ENCODE measurements around the gene SH3TC2.
"Not testable (repeated sequence)": the region's sequence is repeated elsewhere in the genome, so short reads cannot be mapped to it uniquely, and the experiment has no call there.

SH3TC2 gene

GRCh38 chr5:149063017-149063687 lies at the start of gene SH3TC2:
Gene SH3TC2, minus strand, starts transcription at chr5:149063062. Its CDS starts 40 bp downstream, at chr5:149063022.
- DNase-seq = peak; percentile 27

DNA sequence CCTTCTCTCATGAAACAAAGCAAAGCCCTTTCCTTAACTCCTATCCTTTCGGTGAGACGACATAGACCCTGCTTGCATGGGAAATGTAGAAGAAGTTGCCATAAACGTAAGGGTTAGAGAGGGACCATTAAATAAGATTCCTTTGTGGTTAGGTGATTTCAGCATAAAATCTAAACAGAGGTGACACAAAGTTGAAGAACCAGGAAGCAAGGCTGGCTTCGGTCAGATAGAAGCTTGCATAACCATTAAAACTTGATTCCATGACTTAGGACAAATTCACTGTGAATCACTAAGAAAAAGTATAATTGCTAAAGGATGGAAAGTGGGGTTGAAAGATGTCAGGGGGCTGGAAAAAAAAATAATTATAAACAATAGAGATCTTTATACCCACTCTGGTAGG lies 47.5 kb upstream of the SH3TC2 start:
- DNase-seq = no peak

DNA sequence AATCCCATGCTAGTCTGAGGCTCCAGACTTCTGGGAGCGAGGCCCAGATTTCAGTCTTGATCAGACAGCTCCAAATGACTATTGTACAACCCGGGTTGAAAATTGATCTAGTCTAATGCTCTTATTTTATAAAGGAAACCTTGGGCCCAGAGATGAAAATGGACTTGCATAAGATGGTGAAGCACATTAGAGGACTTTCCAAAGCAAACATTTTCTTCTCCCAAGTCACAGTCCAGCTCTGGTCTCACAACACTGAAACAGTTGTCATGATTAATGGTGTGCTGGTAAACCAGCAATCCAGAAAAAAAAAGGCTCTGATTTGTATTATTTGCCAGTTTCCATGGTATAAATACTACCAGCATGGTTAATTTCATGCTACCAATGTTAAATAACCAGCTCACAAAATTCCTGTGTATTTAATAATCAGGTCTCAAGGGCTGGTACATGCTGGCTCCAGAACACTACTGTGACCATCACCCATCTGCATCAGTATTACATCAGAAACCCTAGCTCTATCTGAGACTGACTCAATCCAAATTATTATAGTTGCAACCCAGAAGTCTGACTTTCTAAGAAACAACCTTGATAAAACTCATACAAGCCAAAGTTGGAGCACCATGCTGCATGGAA lies 45.9 kb upstream of the SH3TC2 start:
- no peak for DNase-seq

DNA sequence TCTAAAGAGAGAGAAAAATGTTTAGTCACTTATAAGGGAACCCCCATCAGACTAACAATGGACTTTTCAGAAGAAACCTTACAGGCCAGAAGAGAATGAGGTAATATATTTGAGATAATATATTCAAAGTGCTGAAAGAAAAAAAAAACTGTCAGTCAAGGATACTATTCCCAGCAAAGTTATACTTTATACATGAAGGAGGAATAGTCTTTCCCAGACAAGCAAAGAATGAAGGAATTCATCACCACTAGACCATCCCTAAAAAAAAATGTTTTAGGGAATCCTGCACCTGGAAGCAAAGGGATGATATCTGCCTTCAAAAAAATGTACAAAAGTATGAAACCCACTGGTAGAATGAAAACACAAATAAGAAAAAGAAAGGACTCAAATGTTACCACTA lies 37.5 kb upstream of the SH3TC2 start:
- no peak for DNase-seq

DNA sequence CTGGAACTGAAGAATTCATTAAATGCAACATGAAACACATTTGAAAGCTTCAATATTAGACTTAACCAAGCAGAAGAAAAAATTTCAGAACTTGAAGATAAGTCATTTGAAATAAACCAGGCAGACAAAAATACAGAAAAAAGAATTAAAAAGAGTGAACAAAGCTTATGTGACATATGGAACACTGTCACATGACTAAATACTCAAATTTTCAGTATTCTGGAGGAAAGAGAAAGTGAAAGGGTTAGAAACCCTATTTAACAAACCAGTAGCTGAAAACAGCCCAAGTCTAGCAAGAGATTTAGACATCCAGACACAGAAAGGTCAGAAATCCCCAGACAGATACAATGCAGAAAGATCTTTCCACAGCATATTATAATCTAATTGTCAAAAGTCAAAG lies 37.1 kb upstream of the SH3TC2 start:
- DNase-seq = no peak

- DNase-seq = no peak
Observed at GRCh38 chr5:149094996-149095395, 32.1 kb upstream of the SH3TC2 start.

- no peak for DNase-seq
Observed at GRCh38 chr5:149093625-149094024, 30.8 kb upstream of the SH3TC2 start.

DNA sequence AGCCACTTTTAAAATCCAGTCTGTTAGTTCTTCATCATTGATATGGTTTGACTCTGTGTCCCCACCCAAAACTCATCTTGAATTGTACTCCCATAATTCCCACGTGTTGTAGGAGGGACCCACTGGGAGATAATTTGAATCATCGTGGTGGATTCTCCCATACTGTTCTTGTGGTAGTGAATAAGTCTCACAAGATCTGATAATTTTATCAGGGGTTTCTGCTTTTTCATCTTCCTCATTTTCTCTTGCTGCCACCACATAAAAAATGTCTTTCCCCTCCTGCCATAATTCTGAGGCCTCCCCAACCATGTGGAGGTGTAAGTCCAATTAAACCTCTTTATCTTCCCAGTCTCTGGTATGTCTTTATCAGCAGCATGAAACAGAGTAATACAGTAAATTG lies 26.9 kb upstream of the SH3TC2 start:
- no peak for DNase-seq

DNA sequence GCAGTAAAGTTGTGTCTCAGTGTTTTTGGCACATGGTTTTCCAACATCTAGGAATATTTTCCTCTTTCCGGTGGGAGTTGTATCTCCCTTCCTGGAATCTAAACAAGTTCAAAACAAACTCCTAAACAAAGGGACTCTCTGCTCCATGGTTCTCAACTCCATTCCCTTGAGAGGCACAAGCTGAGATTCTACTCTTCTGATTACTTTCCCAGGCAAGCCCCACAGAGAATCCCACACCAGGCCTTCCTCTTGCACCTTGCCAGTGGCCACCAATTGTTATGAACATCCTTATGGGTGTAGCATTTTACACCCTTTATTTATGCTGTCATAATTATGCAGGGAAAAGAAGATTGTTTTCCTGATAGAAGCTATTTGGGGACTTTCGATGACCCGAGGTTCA lies 25.8 kb upstream of the SH3TC2 start:
- no peak for DNase-seq

GRCh38 chr5:149083846-149084245 lies 21.0 kb upstream of the SH3TC2 start:
- DNase-seq = no peak

GRCh38 chr5:149082271-149082670 lies 19.4 kb upstream of the SH3TC2 start:
- no peak for DNase-seq

DNA sequence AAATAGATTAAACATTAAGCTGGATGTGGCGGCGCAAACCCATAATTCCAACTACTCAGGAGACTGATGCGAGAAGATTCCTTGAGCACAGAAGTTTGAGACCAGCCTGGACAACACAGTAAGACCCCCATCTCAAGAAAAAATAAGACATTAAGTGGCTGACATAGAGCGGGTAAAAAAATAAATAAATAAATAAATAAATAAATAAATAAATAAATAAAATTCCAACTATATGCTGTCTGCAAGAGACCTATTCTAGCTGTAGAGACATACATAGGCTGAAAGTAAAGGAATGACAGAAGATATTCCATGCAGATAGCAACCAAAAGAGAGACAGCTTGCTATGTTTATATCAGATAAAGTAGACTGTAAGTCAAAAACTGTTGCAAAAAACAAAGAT lies 17.4 kb upstream of the SH3TC2 start:
- no peak for DNase-seq

GRCh38 chr5:149079883-149080282 lies 17.0 kb upstream of the SH3TC2 start:
- no peak for DNase-seq

GRCh38 chr5:149074071-149074470 lies 11.2 kb upstream of the SH3TC2 start:
- not testable (repeated sequence) for DNase-seq

- no peak for DNase-seq
Observed at GRCh38 chr5:149073213-149073612, 10.4 kb upstream of the SH3TC2 start.

DNA sequence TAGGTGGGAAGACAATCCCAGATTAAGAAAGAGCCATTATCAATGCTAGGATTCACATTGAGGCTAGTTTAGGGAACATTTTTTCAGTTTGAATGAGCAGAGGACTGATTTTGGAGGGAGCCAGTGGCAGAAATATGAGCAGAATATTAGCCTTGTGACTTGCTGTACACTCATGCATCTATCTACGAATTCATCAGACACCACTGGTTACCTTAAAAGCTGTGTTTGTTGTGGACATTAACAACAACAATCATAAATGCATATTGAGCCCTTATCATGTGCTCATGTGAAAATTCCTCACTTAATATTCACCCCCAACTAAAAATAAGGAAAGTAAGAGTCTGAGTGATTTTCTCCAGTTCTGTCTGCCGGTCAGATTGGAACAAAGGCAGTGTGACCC lies 9.9 kb upstream of the SH3TC2 start:
- DNase-seq = no peak

GRCh38 chr5:149072376-149072775 lies 9.5 kb upstream of the SH3TC2 start:
- DNase-seq = no peak

GRCh38 chr5:149071756-149072155 lies 8.9 kb upstream of the SH3TC2 start:
- no peak for DNase-seq

DNA sequence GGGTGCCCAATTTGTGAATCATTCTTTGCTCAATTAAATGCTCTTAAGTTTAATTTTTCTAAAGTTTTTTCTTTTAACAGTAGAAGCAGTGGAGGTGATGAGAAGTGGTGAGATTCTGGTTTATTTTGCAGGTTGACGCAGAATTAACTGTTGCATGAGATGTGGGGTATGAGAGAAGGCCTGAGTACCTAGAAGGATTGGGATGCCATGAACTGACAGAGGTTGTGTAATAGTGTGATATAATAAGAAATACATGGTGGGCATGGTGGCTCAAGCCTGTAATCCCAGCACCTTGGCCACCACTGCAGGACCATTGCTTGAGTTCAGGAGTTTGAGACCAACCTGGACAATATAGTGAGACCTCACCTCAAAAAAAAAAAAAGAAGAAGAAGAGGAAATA lies 8.4 kb upstream of the SH3TC2 start:
- DNase-seq = no peak

DNA sequence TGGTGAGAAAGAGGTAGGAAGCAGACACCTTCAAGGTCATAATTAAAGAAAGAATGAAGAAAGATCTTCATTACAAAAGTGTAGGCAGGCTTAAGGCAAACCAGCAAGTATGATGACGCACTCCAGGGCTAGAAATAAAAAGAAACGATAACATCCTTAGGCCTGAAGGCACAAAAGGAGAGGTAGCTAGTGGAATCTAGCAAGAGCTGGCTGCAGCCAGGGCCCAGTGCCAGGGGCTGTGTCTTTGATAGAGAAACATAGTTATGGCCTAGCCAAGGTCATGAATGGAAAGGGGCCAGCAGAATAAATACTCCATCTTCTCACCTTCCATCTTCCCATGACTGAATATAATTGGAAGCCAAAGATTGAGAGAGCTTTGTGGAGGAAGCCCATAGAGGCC lies 6.8 kb upstream of the SH3TC2 start:
- no peak for DNase-seq

GRCh38 chr5:149063896-149064478 lies 1.1 kb upstream of the SH3TC2 start:
- no peak for DNase-seq

- peak; percentile 56 for DNase-seq
Observed at GRCh38 chr5:149062371-149063016, 368 bp downstream of the SH3TC2 start.

- no peak for DNase-seq
Observed at GRCh38 chr5:149061341-149061740, 1.5 kb downstream of the SH3TC2 start.

GRCh38 chr5:149060325-149060724 lies 2.5 kb downstream of the SH3TC2 start:
- DNase-seq = no peak

Data from 8988T (cell line).